NB4 (cell line): Measurements from ENCODE around the gene TRDN.

Source experiments
- DNase-seq: peaks from one replicate; pipeline ENCODE4 v3.0.0; 2010; ENCODE audit warnings: low read depth
- H3K4me3 ChIP-seq: one replicate; pipeline ENCODE4 v1.5.1; 2011; ENCODE audit warnings: mild to moderate bottlenecking, low read depth, low read length, moderate library complexity
- MYC ChIP-seq: IDR thresholded peaks from 2 replicates; pipeline ENCODE4 v1.6.1; 2011; ENCODE audit warnings: low read depth, low read length
- POLR2A ChIP-seq: IDR thresholded peaks from 2 replicates; pipeline ENCODE4 v1.6.1; 2011; ENCODE audit warnings: mild to moderate bottlenecking; ENCODE audit not compliant: insufficient read length; ENCODE audit errors: extremely low read depth
- TF ChIP-seq, protein P1 (sequence below): IDR thresholded peaks from one replicate; pipeline ENCODE4 v1.5.1; 2012; ENCODE audit warnings: low read depth, low read length
- TF ChIP-seq, protein P2 (sequence below): IDR thresholded peaks from 2 replicates; pipeline ENCODE4 v1.6.1; 2011; ENCODE audit warnings: low read depth, low read length

Gene TRDN

DNA sequence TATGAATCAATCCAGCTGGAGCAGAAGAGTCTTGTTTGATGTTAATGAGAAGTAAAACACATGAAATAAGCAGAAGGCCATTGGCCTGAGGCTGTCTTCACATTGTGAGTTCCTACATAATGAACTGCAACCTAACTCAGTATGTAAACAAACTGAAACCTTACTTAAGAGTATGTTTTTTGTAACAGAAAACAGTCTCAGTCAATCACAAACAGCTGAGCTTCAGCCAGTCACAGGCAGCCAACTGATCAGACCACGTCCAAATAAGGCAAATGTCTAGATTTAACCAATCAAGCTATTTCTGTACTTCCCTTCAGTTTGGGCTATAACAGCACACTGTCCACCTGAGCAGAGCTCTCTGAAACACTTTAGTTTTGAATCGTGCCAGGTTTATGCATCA is 234.7 kb downstream of the TRDN start:
- TF ChIP-seq, protein P1, sequence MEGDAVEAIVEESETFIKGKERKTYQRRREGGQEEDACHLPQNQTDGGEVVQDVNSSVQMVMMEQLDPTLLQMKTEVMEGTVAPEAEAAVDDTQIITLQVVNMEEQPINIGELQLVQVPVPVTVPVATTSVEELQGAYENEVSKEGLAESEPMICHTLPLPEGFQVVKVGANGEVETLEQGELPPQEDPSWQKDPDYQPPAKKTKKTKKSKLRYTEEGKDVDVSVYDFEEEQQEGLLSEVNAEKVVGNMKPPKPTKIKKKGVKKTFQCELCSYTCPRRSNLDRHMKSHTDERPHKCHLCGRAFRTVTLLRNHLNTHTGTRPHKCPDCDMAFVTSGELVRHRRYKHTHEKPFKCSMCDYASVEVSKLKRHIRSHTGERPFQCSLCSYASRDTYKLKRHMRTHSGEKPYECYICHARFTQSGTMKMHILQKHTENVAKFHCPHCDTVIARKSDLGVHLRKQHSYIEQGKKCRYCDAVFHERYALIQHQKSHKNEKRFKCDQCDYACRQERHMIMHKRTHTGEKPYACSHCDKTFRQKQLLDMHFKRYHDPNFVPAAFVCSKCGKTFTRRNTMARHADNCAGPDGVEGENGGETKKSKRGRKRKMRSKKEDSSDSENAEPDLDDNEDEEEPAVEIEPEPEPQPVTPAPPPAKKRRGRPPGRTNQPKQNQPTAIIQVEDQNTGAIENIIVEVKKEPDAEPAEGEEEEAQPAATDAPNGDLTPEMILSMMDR, result no peak
- TF ChIP-seq, protein P2, sequence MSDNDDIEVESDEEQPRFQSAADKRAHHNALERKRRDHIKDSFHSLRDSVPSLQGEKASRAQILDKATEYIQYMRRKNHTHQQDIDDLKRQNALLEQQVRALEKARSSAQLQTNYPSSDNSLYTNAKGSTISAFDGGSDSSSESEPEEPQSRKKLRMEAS, result no peak
- no peak for TF ChIP-seq MYC
- no peak for TF ChIP-seq POLR2A
- peak; percentile 3 for DNase-seq
- H3K4me3 ChIP-seq, result no peak overlapping the region

DNA sequence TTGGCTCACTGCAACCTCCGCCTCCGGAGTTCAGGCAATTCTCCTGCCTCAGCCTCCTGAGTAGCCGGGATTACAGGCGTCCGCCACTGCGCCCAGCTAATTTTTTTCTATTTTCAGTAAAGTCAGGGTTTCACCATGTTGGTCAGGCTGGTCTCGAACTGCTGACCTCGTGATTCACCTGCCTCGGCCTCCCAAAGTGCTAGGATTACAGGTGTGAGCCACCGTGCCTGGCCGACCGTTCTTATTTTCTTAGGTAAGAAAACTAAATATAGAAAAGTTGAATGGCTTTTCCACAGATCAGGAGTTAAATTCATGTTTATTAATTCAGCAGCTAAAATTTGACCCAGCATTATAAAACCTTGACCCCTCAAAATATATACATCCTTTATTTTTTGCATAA is 238.7 kb downstream of the TRDN start:
- DNase-seq, result no peak
- TF ChIP-seq, protein P1, result no peak
- TF ChIP-seq, protein P2, result no peak
- TF ChIP-seq POLR2A (no peak), MYC (no peak)
- H3K4me3 ChIP-seq, result no peak overlapping the region

DNA sequence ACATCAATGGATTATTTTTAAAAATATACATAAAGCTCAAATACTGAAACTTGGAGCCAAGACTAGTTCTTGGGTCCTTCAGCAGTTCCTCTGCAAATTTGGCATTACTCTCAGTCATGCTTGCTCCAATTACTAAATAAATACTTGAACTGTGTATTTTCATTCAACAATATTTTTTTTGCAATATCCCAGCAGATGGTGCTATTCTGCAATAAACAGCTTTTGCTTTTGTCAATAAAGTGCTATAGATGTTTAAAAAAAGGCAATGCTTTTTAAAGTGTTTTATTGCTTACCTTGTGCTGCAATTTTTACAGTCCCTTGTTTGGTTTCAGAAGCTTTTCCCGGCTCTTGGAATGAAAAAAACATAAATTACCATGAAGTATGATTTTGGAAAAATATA is 243.4 kb downstream of the TRDN start:
- no peak overlapping the region for H3K4me3 ChIP-seq
- TF ChIP-seq, protein P2, result no peak
- TF ChIP-seq MYC (no peak), POLR2A (no peak)
- TF ChIP-seq, protein P1, result peak; percentile 10
- peak; percentile 27 for DNase-seq

DNA sequence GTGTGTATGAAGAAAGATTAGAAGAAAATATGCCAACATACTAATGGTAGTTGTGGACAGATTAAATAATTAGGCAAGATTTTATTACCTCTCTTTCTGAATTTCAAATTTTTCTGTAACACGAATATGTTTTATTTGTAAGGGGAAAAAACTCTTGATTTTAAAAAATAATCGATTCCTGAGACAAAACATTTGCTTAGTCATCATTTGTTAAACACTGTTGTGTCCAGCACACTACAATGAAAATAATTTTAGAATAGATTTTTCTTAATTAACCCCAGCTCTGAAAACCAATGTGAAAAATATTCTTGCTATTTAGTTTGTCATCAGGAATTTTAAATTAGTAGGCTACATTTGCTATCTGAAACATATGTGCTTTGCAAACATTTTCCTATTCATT is 253.0 kb downstream of the TRDN start:
- TF ChIP-seq POLR2A, result no peak
- TF ChIP-seq, protein P2, result no peak
- TF ChIP-seq, protein P1, result no peak
- no peak for TF ChIP-seq MYC
- H3K4me3 ChIP-seq, result no peak overlapping the region
- no peak for DNase-seq

DNA sequence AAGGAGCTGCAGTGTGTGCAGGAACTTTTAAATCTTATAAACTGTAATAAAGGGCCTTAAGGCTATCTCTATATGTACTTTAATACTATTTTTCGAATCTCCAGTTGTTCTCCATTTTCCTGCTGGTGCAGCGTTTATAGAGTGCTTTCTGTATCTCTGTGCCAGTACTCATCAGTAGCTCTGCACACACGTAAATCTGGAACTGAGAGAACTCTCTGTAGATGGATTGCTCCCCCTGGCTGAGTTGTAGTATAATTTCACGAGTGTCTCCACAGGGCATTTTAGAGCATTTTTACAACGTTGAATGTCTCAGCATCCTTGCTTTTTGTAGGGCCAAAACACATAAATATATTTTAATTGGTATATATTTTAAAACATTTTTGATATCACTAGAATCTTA is 256.5 kb downstream of the TRDN start:
- DNase-seq, result peak; percentile 28
- H3K4me3 ChIP-seq, result no peak overlapping the region
- TF ChIP-seq, protein P1, result peak; percentile 5
- no peak for TF ChIP-seq MYC

DNA sequence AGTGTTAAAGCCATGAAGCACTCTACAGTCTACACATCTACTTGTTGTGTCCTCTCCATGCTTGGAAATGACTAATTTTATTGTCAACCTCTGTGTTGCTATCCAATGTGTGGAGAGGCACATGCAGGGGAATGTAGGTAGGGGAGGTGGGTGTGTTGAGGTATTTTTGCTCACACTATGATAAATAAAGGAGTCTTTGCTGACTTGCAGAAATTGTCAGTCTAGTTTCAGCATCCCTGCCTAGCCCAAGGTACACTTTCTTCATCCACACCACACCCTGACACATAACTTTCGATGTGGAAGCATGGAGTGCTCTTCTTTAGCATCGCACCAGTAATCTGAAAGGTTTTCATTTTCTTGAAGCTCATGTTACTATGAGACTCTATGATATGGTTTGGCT is 264.0 kb downstream of the TRDN start:
- no peak for DNase-seq
- TF ChIP-seq, protein P2, result no peak
- H3K4me3 ChIP-seq, result no peak overlapping the region
